Keratinocyte (primary cell): ENCODE results near the gene TPPP3. TPM values are rescaled to one million over a fixed set of nuclear protein-coding genes. Genes with fewer than 3 reads are reported as not detected.

Source experiments
- DNase-seq: peaks from one replicate; pipeline ENCODE4 v3.0.0-alpha.2; 2011; ENCODE audit warnings: low read depth, missing footprints, low spot score
- FAIRE-seq: peaks from 2 replicates; lab custom pipeline; 2011; peaks lifted over from hg19 to GRCh38; lab: Jason Lieb, UNC
- H2AFZ ChIP-seq: 2 replicates; pipeline ENCODE4 v1.6.0; 2012; ENCODE audit warnings: low read length, control low read depth, inconsistent platforms; ENCODE audit not compliant: control insufficient read depth
- H3K27ac ChIP-seq: 2 replicates; pipeline ENCODE4 v1.5.1; 2011; ENCODE audit warnings: low read length; ENCODE audit not compliant: control insufficient read depth, insufficient read depth
- H3K27me3 ChIP-seq: 3 replicates; pipeline ENCODE4 v1.6.0; 2011; ENCODE audit warnings: low read length; ENCODE audit not compliant: control insufficient read depth, insufficient read depth; ENCODE audit errors: extremely low read depth
- H3K36me3 ChIP-seq, 2 experiments: 2 replicates in 1 of 2; 3 replicates in 1 of 2; pipeline ENCODE4 v1.5.1; 2011; ENCODE audit warnings: low read length in 2 of 2, mild to moderate bottlenecking in 1 of 2; ENCODE audit not compliant: control insufficient read depth in 2 of 2, insufficient read depth in 2 of 2; ENCODE audit errors: extremely low read depth in 1 of 2
- H3K4me1 ChIP-seq: 3 replicates; pipeline ENCODE4 v1.5.1; 2011; ENCODE audit warnings: low read length; ENCODE audit not compliant: control insufficient read depth, insufficient read depth; ENCODE audit errors: extremely low read depth
- H3K4me2 ChIP-seq: 3 replicates; pipeline ENCODE4 v1.6.0; 2011; ENCODE audit warnings: low read depth, low read length; ENCODE audit not compliant: control insufficient read depth, insufficient read depth; ENCODE audit errors: extremely low read depth
- H3K4me3 ChIP-seq, 3 experiments: fragments of 200-600 bp in 1 of 3; sonication (generic) in 1 of 3; 2 replicates in 2 of 3; 3 replicates in 1 of 3; pipeline ENCODE4 v1.5.1; 2011 to 2016; ENCODE audit warnings: low read length in 3 of 3, mild to moderate bottlenecking in 3 of 3, control low read depth in 2 of 3, inconsistent platforms in 1 of 3, low read depth in 1 of 3, mixed read lengths in 1 of 3, mixed run types in 1 of 3, moderate library complexity in 1 of 3; ENCODE audit not compliant: control insufficient read depth in 2 of 3, insufficient read depth in 2 of 3; ENCODE audit errors: extremely low read depth in 1 of 3
- H3K79me2 ChIP-seq: 2 replicates; pipeline ENCODE4 v1.6.0; 2012; ENCODE audit warnings: low read length; ENCODE audit not compliant: control insufficient read depth, insufficient read depth
- H3K9ac ChIP-seq: 3 replicates; pipeline ENCODE4 v1.6.0; 2011; ENCODE audit warnings: low read length; ENCODE audit not compliant: control insufficient read depth, insufficient read depth; ENCODE audit errors: extremely low read depth
- H3K9me1 ChIP-seq: 3 replicates; pipeline ENCODE4 v1.6.0; 2011; ENCODE audit warnings: low read length; ENCODE audit not compliant: control insufficient read depth, insufficient read depth; ENCODE audit errors: extremely low read depth
- H3K9me3 ChIP-seq: 2 replicates; pipeline ENCODE4 v1.5.1; 2012; ENCODE audit warnings: low read depth, low read length; ENCODE audit not compliant: control insufficient read depth
- H4K20me1 ChIP-seq: 3 replicates; pipeline ENCODE4 v1.6.0; 2011; ENCODE audit warnings: low read length; ENCODE audit not compliant: control insufficient read depth, insufficient read depth; ENCODE audit errors: extremely low read depth
- CTCF ChIP-seq, 3 experiments: IDR thresholded peaks in 1 of 3; conservative IDR thresholded peaks in 1 of 3; optimal IDR thresholded peaks in 1 of 3; 2 replicates in 2 of 3; 3 replicates in 1 of 3; pipeline versions ENCODE3 to v1.5.1; 2011; ENCODE audit warnings: low read length in 3 of 3, mild to moderate bottlenecking in 3 of 3, moderate library complexity in 2 of 3, control low read depth in 1 of 3, inconsistent platforms in 1 of 3; ENCODE audit not compliant: insufficient read depth in 2 of 3; ENCODE audit errors: extremely low read depth in 1 of 3
- EZH2 ChIP-seq: IDR thresholded peaks from one replicate; pipeline ENCODE4 v1.6.1; 2012; ENCODE audit warnings: inconsistent platforms, mild to moderate bottlenecking, low read length, moderate library complexity
- dilution Hi-C: fragments of 300-500 bp; cut with MboI; formaldehyde crosslinking; loops from one replicate; pipeline ENCODE4 v1.7.0; 2020; ENCODE audit warnings: low sequenced_read_pairs; ENCODE audit not compliant: extremely low pct_ligation_motif_present
- polyA plus RNA-seq, 5 experiments: library from polyadenylated mRNA; depleted of rRNA in 3 of 5; stranded (reverse) in 3 of 5; stranded (forward) in 1 of 5; unstranded in 1 of 5; fragments of >200 nt; gene quantifications; 1 replicate in 1 of 5; 2 replicates in 3 of 5; 3 replicates in 1 of 5; pipeline versions ENCODE4 v1.2.1 to v1.2.3, GENCODE V29; 2011 to 2012; ENCODE audit warnings: missing spikeins in 2 of 5, low read depth in 1 of 5, low replicate concordance in 1 of 5

Gene TPPP3
- polyA plus RNA-seq, 1 donor (not counting 4 experiments of a cell fraction or from before 2014, with no cell fraction given): 0.96 TPM

- H3K4me2 ChIP-seq: no peak overlapping the region
- H3K4me1 ChIP-seq: peaks cover 8% of the 10 kb centered on the region
- no peaks in the 10 kb centered on the region for H3K36me3 ChIP-seq
- no peak overlapping the region for H3K4me3 ChIP-seq
- FAIRE-seq (no peak), DNase-seq (no peak)
- H3K79me2 ChIP-seq: no peaks in the 10 kb centered on the region
- TF ChIP-seq CTCF (optimal IDR thresholded peaks at IDR 0.05 in 1 of 3, IDR thresholded peaks at IDR 0.05 in 1 of 3, conservative IDR thresholded peaks at IDR 0.05 in 1 of 3; ENCODE audit: extremely low read depth in 1 of 3, insufficient read depth in 2 of 3, low read length in 3 of 3) (no peak), EZH2 (no peak)
- H4K20me1 ChIP-seq: peaks cover 7% of the 10 kb centered on the region
- no peaks in the 10 kb centered on the region for H3K9me3 ChIP-seq
- H3K27me3 ChIP-seq: peaks cover 27% of the 10 kb centered on the region
- no peak overlapping the region for H3K27ac ChIP-seq
- no peaks in the 10 kb centered on the region for H3K9me1 ChIP-seq
- H2AFZ ChIP-seq: no peak overlapping the region
- H3K9ac ChIP-seq: no peak overlapping the region
- dilution Hi-C loops: no loop called here
Observed at GRCh38 chr16:67426022-67426421, 32.7 kb upstream of the TPPP3 start.

- no peak overlapping the region for H3K27ac ChIP-seq
- H3K36me3 ChIP-seq: no peaks in the 10 kb centered on the region
- H3K4me2 ChIP-seq: no peak overlapping the region
- TF ChIP-seq CTCF (optimal IDR thresholded peaks at IDR 0.05 in 1 of 3, IDR thresholded peaks at IDR 0.05 in 1 of 3, conservative IDR thresholded peaks at IDR 0.05 in 1 of 3; ENCODE audit: extremely low read depth in 1 of 3, insufficient read depth in 2 of 3, low read length in 3 of 3) (no peak), EZH2 (no peak)
- H3K9me1 ChIP-seq: no peaks in the 10 kb centered on the region
- no peak for DNase-seq
- no peaks in the 10 kb centered on the region for H3K9me3 ChIP-seq
- dilution Hi-C loops: no loop called here
- peaks cover 8% of the 10 kb centered on the region for H3K4me1 ChIP-seq
- H3K9ac ChIP-seq: no peak overlapping the region
- peaks cover 27% of the 10 kb centered on the region for H3K27me3 ChIP-seq
- H4K20me1 ChIP-seq: peaks cover 7% of the 10 kb centered on the region
- no peaks in the 10 kb centered on the region for H3K79me2 ChIP-seq
- no peak overlapping the region for H3K4me3 ChIP-seq
- no peak for FAIRE-seq
- H2AFZ ChIP-seq: no peak overlapping the region
Observed at GRCh38 chr16:67425580-67425979, 32.3 kb upstream of the TPPP3 start.
